ENCODE data around the gene SERPINB3. TPM values are rescaled to one million over a fixed set of nuclear protein-coding genes. Genes with fewer than 3 reads are reported as not detected.

Gene SERPINB3
- total and polyA plus RNA-seq, 4 donors, result 0.05 TPM; not detected in 3

DNA sequence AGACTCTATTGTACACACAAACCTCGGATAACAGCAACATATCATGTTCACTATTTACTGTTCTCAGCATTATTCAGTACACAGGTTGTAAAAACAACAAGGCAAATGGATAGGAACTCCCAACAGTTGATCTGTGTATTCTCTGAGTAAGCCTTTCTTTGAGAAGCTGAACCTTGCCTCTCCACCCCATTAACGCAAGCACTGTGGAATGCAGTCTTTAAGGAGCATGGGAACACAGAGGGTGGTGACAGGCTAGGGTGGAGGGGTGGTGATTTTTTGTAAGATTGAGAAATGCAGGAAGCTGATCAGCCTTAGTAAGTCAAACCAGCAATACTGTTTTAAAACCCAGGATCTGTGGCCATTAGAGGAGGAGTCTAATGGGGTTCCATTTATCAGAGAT, 21.5 kb upstream of the SERPINB3 start:
- Histone ChIP-seq H3K9ac (ENCODE audit: low read depth in 1 of 2, low read length in 2 of 2) (no peak overlapping the region), H3K4me1 (ENCODE audit: control insufficient read depth in 4 of 4, insufficient read depth in 4 of 4, low read length in 3 of 4) (peaks cover 0 to 17% (median 8%) of the 10 kb centered on the region in 4 donors), H3K36me3 (ENCODE audit: control insufficient read depth in 4 of 4, insufficient read depth in 3 of 4, low read depth in 1 of 4, low read length in 3 of 4) (no peaks in the 10 kb centered on the region), H3K27ac (ENCODE audit: low read depth in 1 of 2, low read length in 2 of 2) (no peak overlapping the region), H3K4me3 (ENCODE audit: low read depth in 1 of 3, low read length in 3 of 3) (no peak overlapping the region), H3K9me3 (ENCODE audit: control insufficient read depth in 4 of 4, low read length in 3 of 4) (no peaks in the 10 kb centered on the region), H3K27me3 (ENCODE audit: control insufficient read depth in 4 of 4, insufficient read depth in 4 of 4, low read length in 3 of 4) (no peaks in the 10 kb centered on the region)
- DNase-seq (ENCODE audit: low spot score), result no peak
- 46% methylated on average over 2 of the region's 2 CpGs for WGBS
- TF ChIP-seq TAF1 (conservative IDR thresholded peaks at IDR 0.05), result no peak
- TF ChIP-seq, protein P1, sequence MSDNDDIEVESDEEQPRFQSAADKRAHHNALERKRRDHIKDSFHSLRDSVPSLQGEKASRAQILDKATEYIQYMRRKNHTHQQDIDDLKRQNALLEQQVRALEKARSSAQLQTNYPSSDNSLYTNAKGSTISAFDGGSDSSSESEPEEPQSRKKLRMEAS (IDR thresholded peaks at IDR 0.05), result no peak
- TF ChIP-seq, protein P2, sequence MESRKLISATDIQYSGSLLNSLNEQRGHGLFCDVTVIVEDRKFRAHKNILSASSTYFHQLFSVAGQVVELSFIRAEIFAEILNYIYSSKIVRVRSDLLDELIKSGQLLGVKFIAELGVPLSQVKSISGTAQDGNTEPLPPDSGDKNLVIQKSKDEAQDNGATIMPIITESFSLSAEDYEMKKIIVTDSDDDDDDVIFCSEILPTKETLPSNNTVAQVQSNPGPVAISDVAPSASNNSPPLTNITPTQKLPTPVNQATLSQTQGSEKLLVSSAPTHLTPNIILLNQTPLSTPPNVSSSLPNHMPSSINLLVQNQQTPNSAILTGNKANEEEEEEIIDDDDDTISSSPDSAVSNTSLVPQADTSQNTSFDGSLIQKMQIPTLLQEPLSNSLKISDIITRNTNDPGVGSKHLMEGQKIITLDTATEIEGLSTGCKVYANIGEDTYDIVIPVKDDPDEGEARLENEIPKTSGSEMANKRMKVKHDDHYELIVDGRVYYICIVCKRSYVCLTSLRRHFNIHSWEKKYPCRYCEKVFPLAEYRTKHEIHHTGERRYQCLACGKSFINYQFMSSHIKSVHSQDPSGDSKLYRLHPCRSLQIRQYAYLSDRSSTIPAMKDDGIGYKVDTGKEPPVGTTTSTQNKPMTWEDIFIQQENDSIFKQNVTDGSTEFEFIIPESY (IDR thresholded peaks at IDR 0.05), result no peak
- no peak for TF ChIP-seq HNF4A (conservative IDR thresholded peaks at IDR 0.05)
- TF ChIP-seq ATF3 (IDR thresholded peaks at IDR 0.05), result no peak
- no peak for TF ChIP-seq HNF4G (IDR thresholded peaks at IDR 0.05)
- TF ChIP-seq YY1 (IDR thresholded peaks at IDR 0.05), result no peak
- no peak for TF ChIP-seq RAD21 (IDR thresholded peaks at IDR 0.05)
- TF ChIP-seq RXRA (IDR thresholded peaks at IDR 0.05), result no peak
- TF ChIP-seq EGR1 (IDR thresholded peaks at IDR 0.05; ENCODE audit: low read depth in 2 of 2), result no peak
- no peak for TF ChIP-seq SP1 (IDR thresholded peaks at IDR 0.05)
- TF ChIP-seq CTCF (IDR thresholded peaks at IDR 0.05; ENCODE audit: low read depth, low read length, missing input control), result no peak
- no peak for TF ChIP-seq NR2F2 (IDR thresholded peaks at IDR 0.05)
- no peak for TF ChIP-seq FOXA2 (IDR thresholded peaks at IDR 0.05)
- no peak for TF ChIP-seq FOXA1 (IDR thresholded peaks at IDR 0.05)
- no peak for TF ChIP-seq GABPA (IDR thresholded peaks at IDR 0.05 in 1 of 2, conservative IDR thresholded peaks at IDR 0.05 in 1 of 2)
- TF ChIP-seq REST (IDR thresholded peaks at IDR 0.05), result no peak

All from liver (tissue), 9 donors.